Activated CD4-positive, alpha-beta T cell treated with anti-CD3 and anti-CD28 coated beads for 24 hours (primary cell): ENCODE results near the gene MOGAT3.

Experiments used
- DNase-seq, 2 donors: peaks; one replicate each; pipeline ENCODE4 v3.0.0-alpha.2; 2020; ENCODE audit warnings: low read depth in 2 of 2

Gene MOGAT3

GRCh38 chr7:101160910-101161309 lies 39.9 kb downstream of the MOGAT3 start:
- DNase-seq: no peak

- no peak for DNase-seq
Observed at GRCh38 chr7:101159696-101160674, 40.9 kb downstream of the MOGAT3 start.

- DNase-seq: no peak
Observed at GRCh38 chr7:101156866-101157589, 43.8 kb downstream of the MOGAT3 start.

- DNase-seq: no peak
Observed at GRCh38 chr7:101156277-101156676, 44.6 kb downstream of the MOGAT3 start.

- no peak for DNase-seq
Observed at GRCh38 chr7:101155303-101155702, 45.5 kb downstream of the MOGAT3 start.

GRCh38 chr7:101154693-101155102 lies 46.1 kb downstream of the MOGAT3 start:
- no peak for DNase-seq

- DNase-seq: peak; percentile 90 to 93
Observed at GRCh38 chr7:101153969-101154692, 46.7 kb downstream of the MOGAT3 start, which contains the start of gene AP1S1. Gene AP1S1, plus strand, starts transcription at chr7:101154476. Its CDS starts 39 bp downstream, at chr7:101154515.

- no peak for DNase-seq
Observed at GRCh38 chr7:101151908-101152651, 48.8 kb downstream of the MOGAT3 start.
